Measurements from ENCODE around the gene CD81. TPM values are rescaled to one million over a fixed set of nuclear protein-coding genes. Genes with fewer than 3 reads are reported as not detected.
A peak's percentile ranks its signal among the peaks of the same experiment; 100 is the strongest.

The CD81 gene
- total and polyA plus RNA-seq, 8 donors: 595 to 754 (median 652) TPM

- no peaks in the 10 kb centered on the region for H3K27me3 ChIP-seq
- no peak for DNase-seq
- H3K4me1 ChIP-seq: peaks cover 53 to 87% of the 10 kb centered on the region in 2 donors
- H3K4me3 ChIP-seq: no peak overlapping the region
- TF ChIP-seq, protein P1, sequence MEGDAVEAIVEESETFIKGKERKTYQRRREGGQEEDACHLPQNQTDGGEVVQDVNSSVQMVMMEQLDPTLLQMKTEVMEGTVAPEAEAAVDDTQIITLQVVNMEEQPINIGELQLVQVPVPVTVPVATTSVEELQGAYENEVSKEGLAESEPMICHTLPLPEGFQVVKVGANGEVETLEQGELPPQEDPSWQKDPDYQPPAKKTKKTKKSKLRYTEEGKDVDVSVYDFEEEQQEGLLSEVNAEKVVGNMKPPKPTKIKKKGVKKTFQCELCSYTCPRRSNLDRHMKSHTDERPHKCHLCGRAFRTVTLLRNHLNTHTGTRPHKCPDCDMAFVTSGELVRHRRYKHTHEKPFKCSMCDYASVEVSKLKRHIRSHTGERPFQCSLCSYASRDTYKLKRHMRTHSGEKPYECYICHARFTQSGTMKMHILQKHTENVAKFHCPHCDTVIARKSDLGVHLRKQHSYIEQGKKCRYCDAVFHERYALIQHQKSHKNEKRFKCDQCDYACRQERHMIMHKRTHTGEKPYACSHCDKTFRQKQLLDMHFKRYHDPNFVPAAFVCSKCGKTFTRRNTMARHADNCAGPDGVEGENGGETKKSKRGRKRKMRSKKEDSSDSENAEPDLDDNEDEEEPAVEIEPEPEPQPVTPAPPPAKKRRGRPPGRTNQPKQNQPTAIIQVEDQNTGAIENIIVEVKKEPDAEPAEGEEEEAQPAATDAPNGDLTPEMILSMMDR (IDR thresholded peaks at IDR 0.05): no peak
- ATAC-seq: no peak
- peaks cover 0 to 35% of the 10 kb centered on the region in 2 donors for H3K36me3 ChIP-seq
- H3K9me3 ChIP-seq: no peaks in the 10 kb centered on the region
- peak overlapping the region; percentile 20 to 43 for H3K27ac ChIP-seq
- intact Hi-C loops (cut with DNase I): no loop called here
Observed at GRCh38 chr11:2387266-2387987, 10.3 kb downstream of the CD81 start.

DNA sequence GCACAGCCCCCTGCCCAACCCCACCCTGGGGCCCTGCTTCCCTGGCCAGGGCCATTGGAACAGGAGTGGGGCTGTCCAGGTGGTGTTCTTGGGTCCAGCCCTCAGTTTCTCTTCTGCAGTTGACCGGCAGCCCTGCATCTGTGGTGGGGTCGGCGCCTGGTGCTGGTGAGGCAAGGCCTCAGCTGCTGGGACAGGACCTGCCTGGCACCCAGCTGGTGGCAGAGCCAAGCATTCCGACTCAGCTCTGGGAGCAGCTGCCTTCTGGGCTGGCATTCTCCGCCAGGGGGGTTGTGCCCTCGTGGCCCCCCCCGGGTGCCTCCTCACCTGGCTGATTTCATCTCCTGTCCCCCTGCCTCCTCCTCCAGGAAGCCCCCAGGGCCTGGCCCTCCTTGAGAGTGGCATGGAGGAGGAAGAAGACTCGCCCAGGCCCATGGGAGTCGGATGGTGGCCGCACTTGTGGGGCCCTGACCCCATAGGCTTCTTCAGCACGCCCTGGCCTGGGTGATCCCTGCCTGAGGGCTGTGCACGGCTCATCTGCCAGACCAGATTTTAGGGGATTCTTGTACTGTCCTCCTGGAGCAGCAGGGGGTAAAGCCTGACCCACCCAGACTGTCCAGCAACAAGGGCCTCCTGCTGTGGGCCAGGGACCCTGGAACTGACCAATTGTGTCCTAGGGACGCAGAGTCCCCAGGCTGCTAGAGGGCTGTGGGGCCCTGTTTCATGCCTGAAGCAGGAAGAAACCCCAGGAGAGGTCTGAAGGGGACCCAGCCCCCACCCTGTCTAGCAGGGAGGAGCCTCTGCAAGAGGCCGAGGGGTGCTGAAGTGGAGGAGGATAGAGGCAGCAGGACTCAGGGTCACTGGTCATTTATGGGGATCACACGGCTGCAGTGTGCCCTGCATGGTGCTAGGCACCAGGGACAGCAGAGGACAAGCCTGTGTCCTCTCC, 11.6 kb downstream of the CD81 start:
- Histone ChIP-seq H3K4me3 (no peak overlapping the region), H3K4me1 (peaks cover 40 to 74% of the 10 kb centered on the region in 2 donors), H3K36me3 (peaks cover 0 to 48% of the 10 kb centered on the region in 2 donors), H3K27ac (peak overlapping the region in 1 of 2 donors; percentile 57), H3K9me3 (no peaks in the 10 kb centered on the region), H3K27me3 (no peaks in the 10 kb centered on the region)
- intact Hi-C loops (cut with DNase I): no loop called here
- ATAC-seq (no peak), DNase-seq (no peak)
- TF ChIP-seq, protein P1 (IDR thresholded peaks at IDR 0.05): no peak

- no peaks in the 10 kb centered on the region for H3K27me3 ChIP-seq
- no peaks in the 10 kb centered on the region for H3K9me3 ChIP-seq
- ATAC-seq (peak; percentile 3), DNase-seq (no peak)
- intact Hi-C loops (cut with DNase I): no loop called here
- H3K4me1 ChIP-seq: peaks cover 38 to 69% of the 10 kb centered on the region in 2 donors
- peaks cover 0 to 56% of the 10 kb centered on the region in 2 donors for H3K36me3 ChIP-seq
- no peak overlapping the region for H3K4me3 ChIP-seq
- TF ChIP-seq, protein P1 (IDR thresholded peaks at IDR 0.05): no peak
- H3K27ac ChIP-seq: peak overlapping the region in 1 of 2 donors; percentile 57
Observed at GRCh38 chr11:2389377-2390026, 12.4 kb downstream of the CD81 start.

DNA sequence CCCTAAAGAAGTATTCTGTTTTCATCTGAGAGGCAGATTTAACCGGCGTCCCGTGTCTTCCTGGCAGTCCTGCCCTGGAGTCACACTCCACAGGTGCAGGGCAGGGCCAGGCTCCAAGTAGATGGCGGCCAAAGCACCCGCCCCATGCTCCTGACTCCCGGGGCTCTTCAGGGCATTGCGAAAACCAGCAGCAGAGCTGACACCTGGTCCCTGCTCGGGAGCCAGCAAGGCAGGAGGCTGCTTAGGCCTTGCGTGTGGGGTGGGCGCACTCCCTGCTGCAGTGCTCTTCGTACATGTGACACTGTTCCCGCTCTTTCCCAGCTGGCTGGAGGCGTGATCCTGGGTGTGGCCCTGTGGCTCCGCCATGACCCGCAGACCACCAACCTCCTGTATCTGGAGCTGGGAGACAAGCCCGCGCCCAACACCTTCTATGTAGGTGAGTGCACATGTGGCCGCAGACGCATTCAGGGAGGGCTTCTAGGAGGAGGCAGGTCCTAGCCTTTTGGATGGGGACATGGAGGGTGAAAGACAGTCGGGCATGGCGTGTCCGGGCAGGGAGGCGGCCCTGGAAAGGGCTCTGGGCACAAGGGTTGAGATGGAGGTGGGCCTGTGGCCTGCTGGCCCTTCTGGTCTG, 13.1 kb downstream of the CD81 start:
- DNase-seq (peak in 1 of 4 donors; percentile 69), ATAC-seq (peak; percentile 86)
- Histone ChIP-seq H3K4me3 (no peak overlapping the region), H3K27ac (peak overlapping the region in 1 of 2 donors; percentile 57), H3K4me1 (peaks cover 38 to 62% of the 10 kb centered on the region in 2 donors), H3K27me3 (no peaks in the 10 kb centered on the region), H3K9me3 (no peaks in the 10 kb centered on the region), H3K36me3 (peaks cover 0 to 58% of the 10 kb centered on the region in 2 donors)
- intact Hi-C loops (cut with DNase I): no loop called here
- TF ChIP-seq, protein P1 (IDR thresholded peaks at IDR 0.05): no peak
